NCI-H146 (cell line): Measurements from ENCODE around the gene KCNJ5.

Source experiments
- DNase-seq: peaks from one replicate; lab custom pipeline; 2025; lab: John Stamatoyannopoulos, UW

Gene KCNJ5

DNA sequence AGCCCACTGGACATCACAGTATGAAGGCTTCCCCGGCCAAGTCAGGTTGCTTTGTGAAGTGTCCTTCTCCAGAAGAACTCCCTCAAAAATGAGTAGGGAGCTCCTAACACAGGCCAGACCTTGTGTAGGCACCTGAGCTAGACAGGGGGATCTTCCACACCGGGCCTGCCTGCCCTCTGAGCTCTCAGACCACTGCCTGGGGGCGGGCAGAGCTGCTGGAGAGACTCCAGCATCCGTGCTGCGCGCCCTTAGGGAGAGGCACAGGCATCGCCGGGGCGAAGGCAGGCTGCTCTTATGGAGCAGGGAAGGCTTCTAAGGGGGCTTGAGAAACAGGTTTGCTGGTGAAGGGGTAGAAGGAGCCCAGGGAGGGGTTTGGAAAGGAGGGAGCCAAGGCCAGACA, 4.4 kb downstream of the KCNJ5 start:
- no peak for DNase-seq

GRCh38 chr11:128896356-128896755, 5.2 kb downstream of the KCNJ5 start:
- no peak for DNase-seq

DNA sequence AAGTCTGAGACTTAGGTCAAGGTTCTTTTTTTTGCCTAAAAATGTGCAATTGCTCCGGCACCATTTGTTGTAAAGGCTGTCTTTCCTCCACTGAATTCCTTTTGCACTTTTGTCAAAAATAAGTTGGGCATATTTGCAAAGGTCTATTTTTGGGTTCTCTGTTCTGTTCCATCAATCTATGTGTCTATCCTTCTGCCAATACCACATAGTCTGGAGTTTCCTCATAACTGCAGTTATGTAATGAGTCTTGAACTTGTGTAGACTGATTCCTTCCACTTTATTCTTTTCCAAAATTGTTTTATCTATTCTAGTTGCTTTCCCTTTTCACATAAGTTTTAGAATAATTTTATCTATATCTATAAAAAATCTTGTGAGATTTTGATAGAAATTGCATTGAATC, 6.7 kb downstream of the KCNJ5 start:
- no peak for DNase-seq

- no peak for DNase-seq
These were observed 7.6 kb downstream of the KCNJ5 start for GRCh38 chr11:128898580-128899344.

- no peak for DNase-seq
These were observed 9.3 kb downstream of the KCNJ5 start for GRCh38 chr11:128900468-128900867.

DNA sequence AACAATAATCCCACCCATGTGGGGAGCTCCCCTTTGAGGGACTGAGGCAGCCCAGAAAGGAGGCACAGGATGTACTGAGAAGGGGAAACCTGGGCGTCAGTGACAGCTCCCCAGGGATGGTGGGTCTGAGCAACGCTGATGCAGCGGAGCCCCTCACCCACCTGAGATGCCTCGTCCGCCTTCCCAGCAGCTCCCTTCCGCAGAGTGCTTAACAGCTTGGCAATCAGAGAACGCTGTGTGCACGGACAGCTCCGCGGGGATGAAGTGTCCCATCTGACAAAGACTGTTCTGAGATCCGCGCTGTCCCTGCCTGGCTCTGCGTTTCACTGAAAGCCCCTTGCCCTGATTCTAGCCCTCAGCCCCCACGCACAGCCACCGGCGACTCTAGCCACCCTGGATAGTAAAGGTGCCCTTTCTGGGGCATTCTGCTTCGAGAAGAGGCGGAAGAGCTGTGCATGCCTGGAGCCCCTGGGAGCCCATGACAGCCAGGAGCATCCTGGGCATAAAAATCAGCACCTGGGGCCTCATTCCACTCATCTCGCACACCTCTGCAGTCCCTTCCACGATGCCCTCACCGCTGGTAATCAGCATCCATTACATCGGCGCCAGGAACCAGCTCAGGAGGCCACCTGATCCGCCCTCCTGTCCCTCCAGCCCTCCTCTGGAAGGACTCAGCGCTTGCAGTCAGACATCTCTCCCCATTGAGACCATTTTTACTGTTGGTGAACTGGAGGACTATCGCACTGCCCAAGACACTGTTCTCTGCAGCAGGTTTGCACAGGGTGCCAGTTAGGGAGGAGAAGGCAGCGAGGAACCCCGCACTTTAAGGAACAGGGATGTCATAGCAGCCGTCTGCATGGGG, 10.7 kb downstream of the KCNJ5 start:
- DNase-seq, result no peak

DNA sequence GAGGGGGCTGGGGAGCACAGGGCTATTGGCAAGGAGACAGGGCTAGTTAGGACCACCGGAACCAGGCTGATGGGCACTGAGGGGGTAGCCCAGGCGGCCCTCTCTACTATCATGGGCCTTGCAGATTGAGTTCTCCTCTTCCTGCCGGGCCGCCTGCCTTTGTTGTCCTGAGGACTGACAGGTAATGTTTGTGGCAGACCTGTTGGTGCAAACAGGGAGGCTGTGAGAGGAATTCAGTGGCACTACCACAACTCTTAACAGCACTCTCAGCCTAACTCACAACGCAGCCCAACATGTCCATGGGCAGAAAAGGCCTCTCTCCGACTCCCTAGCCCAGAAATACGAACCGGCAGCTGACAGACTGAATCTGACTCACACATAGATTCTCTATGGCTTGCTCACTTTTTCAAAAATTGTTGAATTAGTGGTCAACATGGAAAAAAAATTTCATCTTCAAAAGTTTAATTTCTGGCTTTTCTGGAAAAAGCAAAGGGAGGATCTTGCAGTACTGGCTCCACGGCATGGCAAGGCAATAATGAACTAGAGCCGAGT, 11.4 kb downstream of the KCNJ5 start:
- DNase-seq, result no peak

DNA sequence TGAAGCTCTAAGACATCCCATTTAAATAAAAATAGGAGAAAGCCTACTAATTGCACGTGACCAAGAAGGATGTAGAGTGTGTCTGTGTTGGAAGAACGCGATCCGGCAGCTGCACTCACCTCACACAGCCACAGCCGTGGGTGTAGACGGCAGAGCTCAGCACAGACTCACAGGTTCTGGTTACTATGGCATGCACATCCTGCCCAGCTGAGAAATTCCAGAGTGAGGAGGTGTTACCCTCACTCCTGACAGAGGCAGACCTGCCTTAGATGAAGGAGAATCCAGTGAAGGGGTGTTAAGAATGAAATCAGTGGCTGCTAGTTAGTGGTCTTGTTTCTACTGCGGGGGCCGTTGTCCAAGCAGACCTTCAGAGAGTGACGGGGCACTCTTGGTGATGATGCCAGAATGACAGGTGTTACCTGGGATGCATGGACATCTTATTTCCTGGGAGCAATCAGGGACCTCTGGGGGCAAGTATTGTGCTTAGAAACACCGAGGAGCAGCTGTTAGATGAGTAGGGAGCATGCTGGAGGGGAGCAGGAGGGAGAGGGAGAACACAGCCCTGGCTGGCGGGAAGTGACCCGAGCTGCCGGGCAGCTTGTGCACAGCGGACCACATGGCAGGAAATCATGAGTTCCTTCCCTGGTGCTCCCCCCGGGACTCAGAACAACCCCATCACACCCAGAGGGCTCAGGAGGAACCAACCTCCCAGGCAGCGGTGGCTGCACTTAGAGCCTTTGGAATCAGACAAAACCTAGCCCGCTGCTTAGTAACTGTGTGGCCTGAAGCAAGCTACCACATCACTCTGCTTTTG, 12.3 kb downstream of the KCNJ5 start:
- no peak for DNase-seq

GRCh38 chr11:128904303-128904655, 13.1 kb downstream of the KCNJ5 start:
- no peak for DNase-seq

DNA sequence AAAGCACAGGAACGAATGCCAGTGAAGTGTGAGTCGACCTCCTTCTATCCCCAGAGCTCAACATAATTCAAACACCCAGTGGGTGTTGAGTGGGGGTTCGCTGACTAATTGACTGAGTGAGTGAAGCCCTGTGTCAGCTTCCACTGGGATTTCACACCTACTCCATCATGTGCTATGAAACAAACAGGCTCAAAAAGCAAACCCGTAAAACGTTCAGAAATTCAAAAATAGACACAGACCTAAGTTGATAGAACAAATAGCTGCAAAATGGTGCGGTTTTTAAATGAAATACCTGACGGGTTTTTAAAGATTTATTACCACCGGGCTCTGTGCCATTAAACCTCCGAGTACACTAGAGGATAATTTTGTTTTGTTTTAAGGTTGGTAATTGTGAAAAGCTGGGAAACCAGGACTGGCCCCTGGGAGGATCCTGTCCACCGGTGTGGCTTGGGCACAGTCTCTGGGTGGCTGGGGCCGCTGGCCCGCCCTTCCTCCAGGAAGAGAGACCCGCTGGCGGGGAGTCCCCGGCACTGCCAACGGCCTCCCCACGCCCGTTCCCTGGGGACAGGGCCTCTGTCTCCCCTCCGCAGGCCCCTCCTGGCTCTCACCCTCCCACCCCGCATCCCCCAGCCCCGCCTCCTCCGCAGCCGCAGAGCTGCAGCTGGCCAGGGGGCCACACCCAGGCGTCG, 13.6 kb downstream of the KCNJ5 start:
- DNase-seq, result peak; percentile 80

- peak; percentile 83 for DNase-seq
These were observed 14.4 kb downstream of the KCNJ5 start for GRCh38 chr11:128905345-128906184.

DNA sequence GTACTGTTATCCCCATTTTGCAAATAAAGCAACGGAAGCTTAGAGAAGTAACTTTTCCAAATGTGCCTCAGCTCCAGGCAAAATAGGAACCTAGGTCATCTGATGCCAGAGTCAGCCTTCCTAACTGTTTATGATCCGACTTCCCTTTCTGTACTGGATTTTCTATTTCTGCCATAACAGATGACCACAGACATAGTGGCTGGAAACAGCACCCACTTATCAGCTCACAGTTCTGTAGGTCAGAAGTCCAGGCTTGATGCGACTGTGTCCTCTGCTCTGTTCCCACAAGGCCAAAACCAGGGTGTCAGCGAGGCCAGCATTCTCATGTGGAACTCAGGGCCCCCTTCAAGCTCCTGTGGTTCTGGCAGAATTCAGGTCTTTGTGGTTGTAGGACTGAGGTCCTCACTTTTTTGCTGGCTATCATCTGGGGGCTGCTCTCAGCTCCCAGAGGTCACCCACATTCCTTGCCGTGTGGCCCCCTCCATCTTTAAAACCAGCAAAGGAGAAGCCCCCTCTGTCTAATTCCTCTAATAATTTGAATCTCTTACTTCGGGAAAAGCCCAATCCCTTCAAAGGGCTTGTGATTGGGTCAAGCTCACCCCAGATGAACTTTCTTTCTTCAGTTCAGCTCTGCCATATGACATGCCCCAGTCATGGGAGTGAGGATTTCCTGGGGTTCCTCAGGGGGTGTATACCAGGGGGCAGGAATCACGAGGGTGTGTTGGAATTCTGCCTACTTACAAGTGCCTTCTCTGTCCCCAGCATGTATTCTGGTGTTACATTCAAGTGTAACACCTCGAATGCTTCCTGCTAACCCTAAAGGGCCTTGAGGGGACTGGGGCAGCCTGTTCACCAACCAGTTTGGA, 15.3 kb downstream of the KCNJ5 start:
- no peak for DNase-seq

DNA sequence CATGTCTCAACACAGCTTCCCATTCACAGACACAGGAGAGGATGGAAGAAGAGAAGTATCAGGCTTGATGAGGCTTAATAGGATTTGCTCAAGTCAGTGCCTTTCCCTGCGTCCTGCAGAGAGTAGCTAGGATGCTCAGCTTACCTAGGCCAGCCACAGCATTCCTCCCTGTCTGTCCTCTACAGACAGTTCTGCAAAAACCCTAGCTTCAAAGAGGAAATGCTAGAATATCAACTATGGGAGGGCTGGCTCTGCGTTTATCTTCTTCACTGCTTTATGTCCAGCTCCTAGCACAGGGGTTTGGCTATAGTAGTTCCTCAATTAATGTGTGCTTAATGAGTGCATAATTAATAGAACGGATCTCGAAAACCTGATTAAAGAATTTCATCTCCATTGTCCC, 16.4 kb downstream of the KCNJ5 start:
- no peak for DNase-seq

- DNase-seq, result peak; percentile 92
These were observed 17.5 kb downstream of the KCNJ5 start for GRCh38 chr11:128908391-128909246.

GRCh38 chr11:128909438-128910125, 18.4 kb downstream of the KCNJ5 start:
- DNase-seq, result no peak

GRCh38 chr11:128910576-128910975, 19.4 kb downstream of the KCNJ5 start:
- no peak for DNase-seq

DNA sequence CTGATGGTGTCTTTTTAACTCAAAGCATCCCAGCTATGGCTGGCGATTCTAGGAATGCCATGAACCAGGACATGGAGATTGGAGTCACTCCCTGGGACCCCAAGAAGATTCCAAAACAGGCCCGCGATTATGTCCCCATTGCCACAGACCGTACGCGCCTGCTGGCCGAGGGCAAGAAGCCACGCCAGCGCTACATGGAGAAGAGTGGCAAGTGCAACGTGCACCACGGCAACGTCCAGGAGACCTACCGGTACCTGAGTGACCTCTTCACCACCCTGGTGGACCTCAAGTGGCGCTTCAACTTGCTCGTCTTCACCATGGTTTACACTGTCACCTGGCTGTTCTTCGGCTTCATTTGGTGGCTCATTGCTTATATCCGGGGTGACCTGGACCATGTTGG, 20.1 kb downstream of the KCNJ5 start:
- no peak for DNase-seq

DNA sequence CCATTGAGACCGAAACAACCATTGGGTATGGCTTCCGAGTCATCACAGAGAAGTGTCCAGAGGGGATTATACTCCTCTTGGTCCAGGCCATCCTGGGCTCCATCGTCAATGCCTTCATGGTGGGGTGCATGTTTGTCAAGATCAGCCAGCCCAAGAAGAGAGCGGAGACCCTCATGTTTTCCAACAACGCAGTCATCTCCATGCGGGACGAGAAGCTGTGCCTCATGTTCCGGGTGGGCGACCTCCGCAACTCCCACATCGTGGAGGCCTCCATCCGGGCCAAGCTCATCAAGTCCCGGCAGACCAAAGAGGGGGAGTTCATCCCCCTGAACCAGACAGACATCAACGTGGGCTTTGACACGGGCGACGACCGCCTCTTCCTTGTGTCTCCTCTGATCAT, 20.5 kb downstream of the KCNJ5 start:
- no peak for DNase-seq
